B cell (primary cell): ENCODE measurements around the gene PCDHGA10.

Experiments used
- EZH2 ChIP-seq: IDR thresholded peaks from 2 replicates; pipeline ENCODE4 v1.6.1; 2012; ENCODE audit warnings: borderline replicate concordance, low read depth, mild to moderate bottlenecking, moderate library complexity, low read length; ENCODE audit not compliant: insufficient read depth, poor library complexity, severe bottlenecking
- TF ChIP-seq, protein P1 (sequence below): fragments of 200-600 bp; IDR thresholded peaks from one replicate; pipeline ENCODE4 v1.8.0; 2022; ENCODE audit warnings: antibody characterized with exemption, mild to moderate bottlenecking

DNA sequence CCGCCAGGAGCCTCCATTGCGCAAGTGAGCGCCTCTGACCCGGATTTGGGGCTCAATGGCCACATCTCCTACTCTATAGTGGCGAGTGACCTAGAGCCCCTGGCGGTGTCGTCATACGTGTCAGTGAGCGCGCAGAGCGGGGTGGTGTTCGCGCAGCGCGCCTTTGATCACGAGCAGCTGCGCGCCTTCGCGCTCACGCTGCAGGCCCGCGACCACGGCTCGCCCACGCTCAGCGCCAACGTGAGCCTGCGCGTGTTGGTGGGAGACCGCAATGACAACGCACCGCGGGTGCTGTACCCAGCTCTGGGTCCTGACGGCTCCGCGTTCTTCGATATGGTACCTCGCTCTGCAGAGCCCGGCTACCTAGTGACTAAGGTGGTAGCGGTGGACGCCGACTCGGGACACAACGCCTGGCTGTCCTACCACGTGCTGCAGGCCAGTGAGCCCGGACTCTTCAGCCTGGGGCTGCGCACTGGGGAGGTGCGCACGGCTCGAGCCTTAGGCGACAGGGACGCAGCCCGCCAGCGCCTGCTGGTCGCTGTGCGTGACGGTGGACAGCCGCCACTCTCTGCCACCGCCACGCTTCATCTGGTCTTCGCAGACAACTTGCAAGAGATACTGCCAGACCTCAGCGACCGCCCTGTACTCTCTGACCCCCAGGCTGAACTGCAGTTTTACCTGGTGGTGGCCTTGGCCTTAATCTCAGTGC lies 3.0 kb upstream of the PCDHGA10 start:
- TF ChIP-seq, protein P1, sequence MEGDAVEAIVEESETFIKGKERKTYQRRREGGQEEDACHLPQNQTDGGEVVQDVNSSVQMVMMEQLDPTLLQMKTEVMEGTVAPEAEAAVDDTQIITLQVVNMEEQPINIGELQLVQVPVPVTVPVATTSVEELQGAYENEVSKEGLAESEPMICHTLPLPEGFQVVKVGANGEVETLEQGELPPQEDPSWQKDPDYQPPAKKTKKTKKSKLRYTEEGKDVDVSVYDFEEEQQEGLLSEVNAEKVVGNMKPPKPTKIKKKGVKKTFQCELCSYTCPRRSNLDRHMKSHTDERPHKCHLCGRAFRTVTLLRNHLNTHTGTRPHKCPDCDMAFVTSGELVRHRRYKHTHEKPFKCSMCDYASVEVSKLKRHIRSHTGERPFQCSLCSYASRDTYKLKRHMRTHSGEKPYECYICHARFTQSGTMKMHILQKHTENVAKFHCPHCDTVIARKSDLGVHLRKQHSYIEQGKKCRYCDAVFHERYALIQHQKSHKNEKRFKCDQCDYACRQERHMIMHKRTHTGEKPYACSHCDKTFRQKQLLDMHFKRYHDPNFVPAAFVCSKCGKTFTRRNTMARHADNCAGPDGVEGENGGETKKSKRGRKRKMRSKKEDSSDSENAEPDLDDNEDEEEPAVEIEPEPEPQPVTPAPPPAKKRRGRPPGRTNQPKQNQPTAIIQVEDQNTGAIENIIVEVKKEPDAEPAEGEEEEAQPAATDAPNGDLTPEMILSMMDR, result no peak
- TF ChIP-seq EZH2, result no peak
